NCI-H460 (cell line): ENCODE data around the gene CD40LG. TPM values are rescaled to one million over a fixed set of nuclear protein-coding genes. Genes with fewer than 3 reads are reported as not detected.

Experiments used
- DNase-seq: peaks from one replicate; pipeline ENCODE4 v3.0.0-alpha.2; 2016; ENCODE audit warnings: low read depth; ENCODE audit errors: extremely low read depth
- total RNA-seq: library from RNA; depleted of rRNA; stranded (reverse); fragments of >200 nt; shearing (Covaris generic); gene quantifications from 2 replicates; pipeline ENCODE4 v1.2.3, GENCODE V29; 2014; rRNA removed

The CD40LG gene
- total RNA-seq, 1 experiment from 2014 or later, result not detected

DNA sequence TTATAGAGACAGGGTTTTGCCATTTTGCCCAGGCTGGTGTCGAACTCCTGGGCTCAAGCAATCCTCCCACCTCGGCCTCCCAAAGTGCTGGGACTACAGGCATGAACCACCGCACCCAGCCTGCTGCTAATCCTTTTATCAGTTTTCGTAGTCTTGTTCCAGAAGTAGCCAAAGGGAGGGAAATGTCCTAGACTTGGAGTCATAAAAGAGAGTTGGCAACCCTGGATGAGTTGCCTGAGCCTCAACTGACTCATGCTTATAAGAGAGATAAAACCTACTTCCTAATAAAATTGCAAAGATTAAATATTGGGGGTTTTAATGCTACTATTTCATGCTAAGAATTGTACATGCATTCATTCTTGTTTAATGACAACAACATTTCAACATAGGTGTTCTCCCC, 44.3 kb downstream of the CD40LG start:
- DNase-seq, result no peak

- DNase-seq, result peak; percentile 32
Observed at GRCh38 chrX:136694431-136695087, 46.6 kb downstream of the CD40LG start.

- DNase-seq, result no peak
Observed at GRCh38 chrX:136697156-136697555, 49.2 kb downstream of the CD40LG start.

DNA sequence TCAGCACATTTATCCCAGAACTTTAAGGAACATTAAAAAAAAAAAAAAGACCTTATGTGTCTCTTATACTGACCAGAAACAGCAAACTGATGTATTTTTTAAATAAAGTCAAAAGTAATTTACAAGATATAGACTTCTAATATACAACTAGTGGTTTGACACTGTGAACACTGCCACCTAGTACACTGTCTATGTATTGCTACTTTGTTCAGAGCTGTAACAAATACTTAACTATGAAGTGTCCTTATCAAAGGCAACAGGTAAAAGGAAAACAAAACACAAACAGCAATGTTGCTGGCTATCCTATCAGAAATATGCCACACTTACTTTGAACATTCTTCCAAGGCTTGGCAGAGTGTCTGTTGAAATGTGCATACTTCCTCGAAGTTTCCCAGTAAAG, 60.4 kb downstream of the CD40LG start:
- peak; percentile 11 for DNase-seq

Other genes starting within 250 kb of the CD40LG start
- not detected in 2 replicates for gene BRS3, start 160.2 kb upstream of the CD40LG start, total RNA-seq
- gene HTATSF1, start 150.6 kb upstream of the CD40LG start, total RNA-seq, result 62.4 and 63.5 TPM in 2 replicates
- gene VGLL1, start 115.9 kb upstream of the CD40LG start, total RNA-seq, result not detected in 2 replicates
- gene ARHGEF6, start 132.8 kb downstream of the CD40LG start, total RNA-seq, result 2.7 and 3.4 TPM in 2 replicates
- gene RBMX, start 232.6 kb downstream of the CD40LG start, total RNA-seq, result 325 and 328 TPM in 2 replicates